ENCODE results near the gene PLCL1.

GRCh38 chr2:198101688-198102087, 297.3 kb downstream of the PLCL1 start:
- TF ChIP-seq, protein P1, sequence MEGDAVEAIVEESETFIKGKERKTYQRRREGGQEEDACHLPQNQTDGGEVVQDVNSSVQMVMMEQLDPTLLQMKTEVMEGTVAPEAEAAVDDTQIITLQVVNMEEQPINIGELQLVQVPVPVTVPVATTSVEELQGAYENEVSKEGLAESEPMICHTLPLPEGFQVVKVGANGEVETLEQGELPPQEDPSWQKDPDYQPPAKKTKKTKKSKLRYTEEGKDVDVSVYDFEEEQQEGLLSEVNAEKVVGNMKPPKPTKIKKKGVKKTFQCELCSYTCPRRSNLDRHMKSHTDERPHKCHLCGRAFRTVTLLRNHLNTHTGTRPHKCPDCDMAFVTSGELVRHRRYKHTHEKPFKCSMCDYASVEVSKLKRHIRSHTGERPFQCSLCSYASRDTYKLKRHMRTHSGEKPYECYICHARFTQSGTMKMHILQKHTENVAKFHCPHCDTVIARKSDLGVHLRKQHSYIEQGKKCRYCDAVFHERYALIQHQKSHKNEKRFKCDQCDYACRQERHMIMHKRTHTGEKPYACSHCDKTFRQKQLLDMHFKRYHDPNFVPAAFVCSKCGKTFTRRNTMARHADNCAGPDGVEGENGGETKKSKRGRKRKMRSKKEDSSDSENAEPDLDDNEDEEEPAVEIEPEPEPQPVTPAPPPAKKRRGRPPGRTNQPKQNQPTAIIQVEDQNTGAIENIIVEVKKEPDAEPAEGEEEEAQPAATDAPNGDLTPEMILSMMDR (IDR thresholded peaks at IDR 0.05; ENCODE audit: insufficient read depth, low read length): no peak
- TF ChIP-seq GABPA (IDR thresholded peaks at IDR 0.05; ENCODE audit: low read depth) (no peak), POLR2AphosphoS5 (IDR thresholded peaks at IDR 0.05; ENCODE audit: low read depth) (no peak)
- TF ChIP-seq, protein P2, sequence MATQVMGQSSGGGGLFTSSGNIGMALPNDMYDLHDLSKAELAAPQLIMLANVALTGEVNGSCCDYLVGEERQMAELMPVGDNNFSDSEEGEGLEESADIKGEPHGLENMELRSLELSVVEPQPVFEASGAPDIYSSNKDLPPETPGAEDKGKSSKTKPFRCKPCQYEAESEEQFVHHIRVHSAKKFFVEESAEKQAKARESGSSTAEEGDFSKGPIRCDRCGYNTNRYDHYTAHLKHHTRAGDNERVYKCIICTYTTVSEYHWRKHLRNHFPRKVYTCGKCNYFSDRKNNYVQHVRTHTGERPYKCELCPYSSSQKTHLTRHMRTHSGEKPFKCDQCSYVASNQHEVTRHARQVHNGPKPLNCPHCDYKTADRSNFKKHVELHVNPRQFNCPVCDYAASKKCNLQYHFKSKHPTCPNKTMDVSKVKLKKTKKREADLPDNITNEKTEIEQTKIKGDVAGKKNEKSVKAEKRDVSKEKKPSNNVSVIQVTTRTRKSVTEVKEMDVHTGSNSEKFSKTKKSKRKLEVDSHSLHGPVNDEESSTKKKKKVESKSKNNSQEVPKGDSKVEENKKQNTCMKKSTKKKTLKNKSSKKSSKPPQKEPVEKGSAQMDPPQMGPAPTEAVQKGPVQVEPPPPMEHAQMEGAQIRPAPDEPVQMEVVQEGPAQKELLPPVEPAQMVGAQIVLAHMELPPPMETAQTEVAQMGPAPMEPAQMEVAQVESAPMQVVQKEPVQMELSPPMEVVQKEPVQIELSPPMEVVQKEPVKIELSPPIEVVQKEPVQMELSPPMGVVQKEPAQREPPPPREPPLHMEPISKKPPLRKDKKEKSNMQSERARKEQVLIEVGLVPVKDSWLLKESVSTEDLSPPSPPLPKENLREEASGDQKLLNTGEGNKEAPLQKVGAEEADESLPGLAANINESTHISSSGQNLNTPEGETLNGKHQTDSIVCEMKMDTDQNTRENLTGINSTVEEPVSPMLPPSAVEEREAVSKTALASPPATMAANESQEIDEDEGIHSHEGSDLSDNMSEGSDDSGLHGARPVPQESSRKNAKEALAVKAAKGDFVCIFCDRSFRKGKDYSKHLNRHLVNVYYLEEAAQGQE (IDR thresholded peaks at IDR 0.05; ENCODE audit: insufficient replicate concordance, low read depth): no peak

All from HL-60 (cell line).